HG03342 (cell line): ENCODE data around the gene CD44.
A peak's percentile ranks its signal among the peaks of the same experiment; 100 is the strongest.

Experiments used
- ATAC-seq: cut with Tn5 transposase; IDR thresholded peaks from one replicate; pipeline ENCODE4 v1.9.1; 2021; ENCODE audit warnings: mild to moderate bottlenecking, moderate library complexity; ENCODE audit not compliant: unreplicated experiment

Gene CD44

GRCh38 chr11:35173011-35173511, 34.1 kb downstream of the CD44 start:
- ATAC-seq = peak; percentile 68

- no peak for ATAC-seq
These were observed 34.9 kb downstream of the CD44 start for GRCh38 chr11:35173616-35174566.

- no peak for ATAC-seq
These were observed 35.7 kb downstream of the CD44 start for GRCh38 chr11:35174666-35175065.

- no peak for ATAC-seq
These were observed 38.4 kb downstream of the CD44 start for GRCh38 chr11:35177370-35177769.

- ATAC-seq = no peak
These were observed 39.3 kb downstream of the CD44 start for GRCh38 chr11:35178067-35178805.

- no peak for ATAC-seq
These were observed 39.9 kb downstream of the CD44 start for GRCh38 chr11:35178873-35179272.

- no peak for ATAC-seq
These were observed 40.6 kb downstream of the CD44 start for GRCh38 chr11:35179466-35180135.

- ATAC-seq = no peak
These were observed 41.6 kb downstream of the CD44 start for GRCh38 chr11:35180317-35181233.

- ATAC-seq = peak; percentile 70
These were observed 43.5 kb downstream of the CD44 start for GRCh38 chr11:35182317-35182939.

- ATAC-seq = no peak
These were observed 44.5 kb downstream of the CD44 start for GRCh38 chr11:35183326-35183925.

GRCh38 chr11:35185696-35186095, 46.7 kb downstream of the CD44 start:
- no peak for ATAC-seq

GRCh38 chr11:35187996-35188395, 49.0 kb downstream of the CD44 start:
- no peak for ATAC-seq

GRCh38 chr11:35190804-35191348, 51.9 kb downstream of the CD44 start:
- no peak for ATAC-seq

GRCh38 chr11:35192347-35192746, 53.4 kb downstream of the CD44 start:
- no peak for ATAC-seq

- ATAC-seq = no peak
These were observed 54.8 kb downstream of the CD44 start for GRCh38 chr11:35193767-35194166.

GRCh38 chr11:35197292-35197691, 58.3 kb downstream of the CD44 start:
- no peak for ATAC-seq

GRCh38 chr11:35200811-35201341, 61.9 kb downstream of the CD44 start:
- ATAC-seq = no peak

- no peak for ATAC-seq
These were observed 65.6 kb downstream of the CD44 start for GRCh38 chr11:35204614-35205013.

GRCh38 chr11:35206616-35207015, 67.6 kb downstream of the CD44 start:
- no peak for ATAC-seq
